Suprapubic skin (tissue), 4 donors: ENCODE results near the gene CBY1. TPM values are rescaled to one million over a fixed set of nuclear protein-coding genes. Genes with fewer than 3 reads are reported as not detected.

Source experiments
- DNase-seq, 2 donors: peaks; one replicate each; pipeline ENCODE4 v3.0.0-alpha.2; 2019; ENCODE audit warnings: low spot score in 2 of 2
- H3K27ac ChIP-seq: fragments of 200-600 bp; sonication (generic); one replicate; pipeline ENCODE4 v1.5.1; 2019
- H3K27me3 ChIP-seq: fragments of 200-600 bp; sonication (generic); one replicate; pipeline ENCODE4 v1.5.1; 2019
- H3K36me3 ChIP-seq: fragments of 200-600 bp; sonication (generic); one replicate; pipeline ENCODE4 v1.5.1; 2019
- H3K4me1 ChIP-seq: fragments of 200-600 bp; sonication (generic); one replicate; pipeline ENCODE4 v1.5.1; 2019
- H3K4me3 ChIP-seq: fragments of 200-600 bp; sonication (generic); one replicate; pipeline ENCODE4 v1.5.1; 2019; ENCODE audit warnings: mild to moderate bottlenecking
- H3K9me3 ChIP-seq: fragments of 200-600 bp; sonication (generic); one replicate; pipeline ENCODE4 v1.5.1; 2019
- CTCF ChIP-seq, 2 donors: fragments of 200-600 bp in 1 of 2; fragments of 450-650 bp in 1 of 2; sonication (generic) in 1 of 2; IDR thresholded peaks; one replicate each; pipeline ENCODE4 v1.5.1; 2016 to 2019; ENCODE audit warnings: antibody characterized with exemption in 2 of 2, mild to moderate bottlenecking in 1 of 2, moderate library complexity in 1 of 2
- EP300 ChIP-seq: sonication (generic); formaldehyde crosslinking; IDR thresholded peaks from one replicate; pipeline ENCODE4 v1.6.1; 2017; ENCODE audit warnings: antibody characterized with exemption
- POLR2A ChIP-seq, 2 donors: fragments of 450-650 bp; IDR thresholded peaks; one replicate each; pipeline ENCODE4 v1.6.1; 2017; ENCODE audit warnings: antibody characterized with exemption in 2 of 2, mild to moderate bottlenecking in 2 of 2, moderate library complexity in 2 of 2
- POLR2AphosphoS5 ChIP-seq, 3 donors: sonication (generic); formaldehyde crosslinking; IDR thresholded peaks; one replicate each; pipeline ENCODE4 v1.6.1; 2017; ENCODE audit warnings: antibody characterized with exemption in 3 of 3
- WGBS: methylation state at CpG from one replicate; pipeline ENCODE4 v1.1.5; 2018; 5-methylcytosine and 5-hydroxymethylcytosine counted together
- total RNA-seq, 4 donors: library from RNA; depleted of rRNA; stranded (reverse); fragments of >200 nt; gene quantifications; one replicate each; pipeline ENCODE4 v1.1.0, GENCODE V29; 2016

CBY1 gene
- total RNA-seq, 4 donors from 2014 or later = 9.9 to 25.7 (median 15.4) TPM

DNA sequence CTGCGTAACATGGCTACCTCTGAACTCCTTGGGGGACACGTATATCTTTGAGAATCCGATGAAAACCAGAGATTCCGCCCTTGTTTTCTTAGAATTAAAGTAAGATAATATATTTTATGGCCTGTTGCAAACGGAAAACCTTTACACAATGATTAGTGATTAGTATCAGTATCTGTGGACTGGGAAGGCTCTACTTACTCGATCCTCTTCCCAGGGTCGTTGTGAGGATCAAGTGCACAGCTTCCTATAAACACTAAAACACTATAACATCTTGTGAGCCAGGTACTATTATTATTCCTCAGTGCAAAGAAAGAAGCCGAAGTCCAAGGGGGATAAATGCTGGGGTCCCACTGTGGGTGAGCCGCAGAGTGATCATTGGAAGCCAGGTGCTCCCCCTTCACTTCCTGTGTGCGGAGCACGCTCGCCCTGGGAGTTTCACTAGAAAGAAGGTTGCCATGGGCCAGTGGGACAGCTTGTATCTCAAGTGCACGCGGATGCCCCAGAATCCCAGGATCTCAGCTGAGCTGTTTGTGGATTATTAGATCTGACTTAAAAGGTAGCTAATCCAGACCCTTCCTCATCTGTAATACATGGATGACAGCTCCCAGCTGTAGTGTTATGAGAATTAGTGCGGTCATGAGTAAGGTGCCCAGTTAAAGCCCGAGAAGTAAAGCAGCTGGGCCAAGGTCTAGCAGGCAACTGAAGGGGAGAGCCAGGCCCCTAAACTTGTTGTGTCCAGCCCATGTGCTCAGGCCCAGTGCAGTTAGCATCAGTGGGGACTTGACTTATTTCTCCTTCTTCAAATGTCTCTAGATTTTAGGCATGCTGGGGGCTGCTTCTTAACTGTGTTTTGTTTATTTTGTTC is 839 bp downstream of the CBY1 start:
- DNase-seq = no peak
- Histone ChIP-seq H3K4me1 (peaks cover 25% of the 10 kb centered on the region), H3K36me3 (no peaks in the 10 kb centered on the region), H3K27me3 (no peaks in the 10 kb centered on the region), H3K27ac (peak overlapping the region; percentile 89), H3K4me3 (peak overlapping the region; percentile 96), H3K9me3 (no peaks in the 10 kb centered on the region)
- WGBS = 9% methylated on average over 15 of the region's 16 CpGs
- TF ChIP-seq POLR2AphosphoS5 (IDR thresholded peaks at IDR 0.05) = no peak
- TF ChIP-seq POLR2A (IDR thresholded peaks at IDR 0.05) = no peak
- TF ChIP-seq CTCF (IDR thresholded peaks at IDR 0.05) = no peak
- TF ChIP-seq EP300 = no peak

DNA sequence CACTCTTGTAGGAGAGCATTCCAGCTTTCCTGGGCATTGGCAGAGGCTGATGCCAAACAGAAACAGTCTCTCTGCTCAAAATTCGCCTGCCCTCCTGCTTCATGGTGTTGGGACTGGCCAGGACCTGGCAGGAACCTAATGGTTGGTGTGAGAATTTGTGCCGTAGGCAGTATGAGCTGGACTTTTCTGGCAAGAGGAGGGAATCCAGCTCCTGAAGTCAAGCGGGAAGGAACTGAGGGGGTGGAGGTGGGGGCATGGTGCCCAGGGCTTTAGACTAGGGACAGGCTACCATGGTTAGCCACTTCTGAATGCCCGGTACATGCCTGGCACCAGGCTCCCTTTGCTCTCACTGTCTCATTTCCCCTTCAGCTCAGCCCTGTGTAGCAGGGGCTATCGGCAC is 18.4 kb downstream of the CBY1 start:
- WGBS = 72% methylated on average over 5 of the region's 5 CpGs
- TF ChIP-seq POLR2AphosphoS5 (IDR thresholded peaks at IDR 0.05) (no peak), EP300 (no peak), POLR2A (IDR thresholded peaks at IDR 0.05) (no peak), CTCF (IDR thresholded peaks at IDR 0.05) (no peak)
- Histone ChIP-seq H3K9me3 (no peaks in the 10 kb centered on the region), H3K4me3 (no peak overlapping the region), H3K27me3 (no peaks in the 10 kb centered on the region), H3K27ac (no peak overlapping the region), H3K36me3 (peaks cover 31% of the 10 kb centered on the region), H3K4me1 (no peaks in the 10 kb centered on the region)
- no peak for DNase-seq

GRCh38 chr22:38675833-38676232 is 19.4 kb downstream of the CBY1 start:
- Histone ChIP-seq H3K36me3 (peaks cover 28% of the 10 kb centered on the region), H3K9me3 (no peaks in the 10 kb centered on the region), H3K27ac (no peak overlapping the region), H3K4me1 (no peaks in the 10 kb centered on the region), H3K27me3 (no peaks in the 10 kb centered on the region), H3K4me3 (no peak overlapping the region)
- WGBS = 95% methylated on average over 3 of the region's 3 CpGs
- no peak for DNase-seq
- TF ChIP-seq POLR2AphosphoS5 (IDR thresholded peaks at IDR 0.05) (no peak), EP300 (no peak), CTCF (IDR thresholded peaks at IDR 0.05) (no peak), POLR2A (IDR thresholded peaks at IDR 0.05) (no peak)

DNA sequence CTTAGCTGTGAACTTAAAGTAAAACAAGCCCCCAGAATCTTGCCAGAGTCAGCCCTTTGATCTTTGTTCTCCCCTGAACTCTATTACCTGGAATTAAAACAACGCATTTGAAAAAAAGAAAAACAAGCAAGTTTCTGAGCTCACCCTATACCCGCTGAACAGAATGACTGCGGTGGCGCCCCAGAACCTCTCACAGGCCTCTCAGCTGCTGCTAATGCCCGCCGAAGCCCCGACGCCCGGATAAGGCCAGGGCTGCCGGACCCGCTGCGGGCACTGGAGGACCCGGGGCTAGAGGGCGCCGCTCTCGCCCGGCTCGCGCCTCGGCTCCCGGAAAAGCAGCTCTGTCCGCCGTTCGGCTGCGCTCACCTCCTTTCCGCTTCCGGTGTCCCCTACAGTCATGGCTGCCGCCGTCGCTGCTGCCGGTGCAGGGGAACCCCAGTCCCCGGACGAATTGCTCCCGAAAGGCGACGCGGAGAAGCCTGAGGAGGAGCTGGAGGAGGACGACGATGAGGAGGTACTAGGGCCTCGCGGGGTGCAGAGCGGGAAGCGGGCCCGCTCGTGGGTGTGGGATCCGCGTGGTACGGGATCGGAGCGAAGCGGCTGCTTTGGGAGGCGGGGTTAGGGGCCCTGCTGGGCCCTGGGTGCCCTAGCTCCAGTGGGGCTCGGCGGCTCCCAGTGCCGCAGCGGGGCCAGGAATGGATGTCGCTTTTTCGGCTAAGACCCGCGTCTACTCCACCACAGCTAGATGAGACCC is 25.3 kb downstream of the CBY1 start, which contains the start of gene TOMM22:
TSS of gene TOMM22 (plus strand) at position 376 of the 754 bp plus-strand sequence. CDS start at position 398, 22 bp downstream.
- peak in 1 of 2 donors; percentile 71 for TF ChIP-seq POLR2A (IDR thresholded peaks at IDR 0.05)
- TF ChIP-seq POLR2AphosphoS5 (IDR thresholded peaks at IDR 0.05) = peak; percentile 38 to 91 (median 83)
- peak in 1 of 2 donors; percentile 57 for TF ChIP-seq CTCF (IDR thresholded peaks at IDR 0.05)
- TF ChIP-seq EP300 = no peak
- Histone ChIP-seq H3K27me3 (no peaks in the 10 kb centered on the region), H3K4me1 (peaks cover 17% of the 10 kb centered on the region), H3K4me3 (peak within 1 kb of the TSS; percentile 99), H3K36me3 (peaks cover 29% of the 10 kb centered on the region), H3K9me3 (no peaks in the 10 kb centered on the region), H3K27ac (peak within 1 kb of the TSS; percentile 39)
- DNase-seq = peak; percentile 90 to 93
- under 1% methylated on average over 34 of the region's 60 CpGs for whole genome bisulfite sequencing

- no peak for DNase-seq
- peaks cover 60% of the 10 kb centered on the region for H3K36me3 ChIP-seq
- no peak overlapping the region for H3K27ac ChIP-seq
- 85% methylated on average over 9 of the region's 9 CpGs for WGBS
- TF ChIP-seq EP300 (no peak), CTCF (IDR thresholded peaks at IDR 0.05) (no peak), POLR2AphosphoS5 (IDR thresholded peaks at IDR 0.05) (no peak), POLR2A (IDR thresholded peaks at IDR 0.05) (no peak)
- H3K4me3 ChIP-seq = no peak overlapping the region
- no peaks in the 10 kb centered on the region for H3K9me3 ChIP-seq
- H3K27me3 ChIP-seq = no peaks in the 10 kb centered on the region
- peaks cover 17% of the 10 kb centered on the region for H3K4me1 ChIP-seq
Measured at GRCh38 chr22:38684895-38685294, 28.5 kb downstream of the CBY1 start.
